Muscle of leg (tissue), 11 donors: ENCODE measurements around the gene APOB. TPM values are rescaled to one million over a fixed set of nuclear protein-coding genes. Genes with fewer than 3 reads are reported as not detected.

Experiments used
- DNase-seq: peaks from one replicate; pipeline ENCODE4 v3.0.0; 2013
- H3K27ac ChIP-seq: one replicate; pipeline ENCODE4 v1.5.1; 2013; ENCODE audit warnings: mild to moderate bottlenecking, low read length, control low read depth
- H3K27me3 ChIP-seq: one replicate; pipeline ENCODE4 v1.6.1; 2013; ENCODE audit warnings: low read length; ENCODE audit not compliant: control insufficient read depth, insufficient read depth
- H3K36me3 ChIP-seq: one replicate; pipeline ENCODE4 v1.6.1; 2013; ENCODE audit warnings: low read length; ENCODE audit not compliant: control insufficient read depth, insufficient read depth
- H3K4me1 ChIP-seq: one replicate; pipeline ENCODE4 v1.6.1; 2013; ENCODE audit warnings: low read length; ENCODE audit not compliant: control insufficient read depth, insufficient read depth
- H3K4me3 ChIP-seq: one replicate; pipeline ENCODE4 v1.5.1; 2013; ENCODE audit warnings: low read length, control low read depth
- H3K9me3 ChIP-seq: replicated peaks from 2 replicates; pipeline ENCODE4 v1.6.1; 2013; ENCODE audit warnings: low read depth, low read length; ENCODE audit not compliant: control insufficient read depth
- WGBS: methylation state at CpG from one replicate; pipeline ENCODE4 v1.1.5; 2013; ENCODE audit warnings: missing lambda C conversion rate; ENCODE audit not compliant: insufficient coverage; 5-methylcytosine and 5-hydroxymethylcytosine counted together
- polyA plus RNA-seq, 8 donors: library from polyadenylated mRNA; unstranded; fragments of 120-200 nt; gene quantifications; one replicate each; pipeline versions ENCODE4 v1.2.1 to v1.2.3, GENCODE V29; 2013; ENCODE audit warnings: inconsistent platforms in 1 of 8, low replicate concordance in 1 of 8; ENCODE audit not compliant: insufficient read length in 8 of 8, insufficient read depth in 1 of 8
- total RNA-seq: library from RNA; stranded (reverse); fragments of 120-200 nt; gene quantifications from one replicate; pipeline ENCODE4 v1.2.4, GENCODE V29; 2013

The APOB gene
- total and polyA plus RNA-seq, 9 donors: 0.05 to 51.3 (median 0.33) TPM

DNA sequence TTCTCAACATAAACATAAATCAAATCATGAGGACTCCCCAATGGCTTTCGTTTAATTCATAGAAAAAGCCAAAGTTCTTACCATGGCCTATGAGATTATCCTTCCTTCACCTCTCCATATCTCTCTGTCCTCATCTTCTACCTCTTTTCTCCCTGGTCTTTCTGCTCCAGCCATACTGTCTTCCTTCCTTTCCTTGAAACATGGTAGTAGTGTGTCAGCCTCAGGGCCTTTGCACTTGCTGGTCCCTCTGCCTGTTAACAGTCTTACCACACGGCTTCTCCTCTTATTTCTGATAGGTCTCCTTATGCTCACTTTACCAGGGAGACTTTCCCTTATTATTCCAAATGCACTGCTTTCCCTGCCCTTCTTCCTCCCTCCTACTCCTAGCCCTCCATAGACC is 25.6 kb downstream of the APOB start:
- H3K36me3 ChIP-seq: no peaks in the 10 kb centered on the region
- H3K27me3 ChIP-seq: peaks cover 4% of the 10 kb centered on the region
- H3K4me3 ChIP-seq: no peak overlapping the region
- H3K27ac ChIP-seq: no peak overlapping the region
- DNase-seq: no peak
- H3K9me3 ChIP-seq: no peaks in the 10 kb centered on the region
- no peaks in the 10 kb centered on the region for H3K4me1 ChIP-seq
- 80% methylated on average over 2 of the region's 2 CpGs for WGBS

DNA sequence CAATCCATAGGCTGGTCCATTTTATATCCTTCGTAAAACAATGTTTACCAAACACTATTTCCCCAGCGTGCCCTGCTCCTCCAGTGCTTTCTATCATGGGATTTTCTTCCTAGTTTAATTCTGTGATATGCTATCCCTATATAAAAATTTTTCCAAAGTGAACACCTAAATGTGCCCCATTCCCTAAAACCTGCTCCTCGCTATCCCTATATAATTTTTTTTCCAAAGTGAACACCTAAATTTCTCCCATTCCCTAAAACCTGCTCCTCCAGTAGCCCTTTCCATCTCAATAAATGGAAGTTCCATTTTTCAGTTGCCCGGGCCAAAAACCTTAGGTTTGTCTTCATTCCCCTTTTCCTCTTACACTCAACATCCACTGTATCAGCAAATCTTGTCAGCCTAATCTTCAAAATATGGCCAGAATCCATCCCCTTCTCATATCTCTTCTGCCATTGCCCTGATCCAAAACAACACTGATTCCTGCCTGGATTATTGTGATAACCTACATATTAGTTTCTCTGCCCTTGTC is 26.1 kb downstream of the APOB start:
- no peak for DNase-seq
- Histone ChIP-seq H3K4me1 (no peaks in the 10 kb centered on the region), H3K27me3 (peaks cover 4% of the 10 kb centered on the region), H3K36me3 (no peaks in the 10 kb centered on the region), H3K9me3 (no peaks in the 10 kb centered on the region), H3K27ac (no peak overlapping the region), H3K4me3 (no peak overlapping the region)
- 94% methylated on average over 2 of the region's 4 CpGs for WGBS

DNA sequence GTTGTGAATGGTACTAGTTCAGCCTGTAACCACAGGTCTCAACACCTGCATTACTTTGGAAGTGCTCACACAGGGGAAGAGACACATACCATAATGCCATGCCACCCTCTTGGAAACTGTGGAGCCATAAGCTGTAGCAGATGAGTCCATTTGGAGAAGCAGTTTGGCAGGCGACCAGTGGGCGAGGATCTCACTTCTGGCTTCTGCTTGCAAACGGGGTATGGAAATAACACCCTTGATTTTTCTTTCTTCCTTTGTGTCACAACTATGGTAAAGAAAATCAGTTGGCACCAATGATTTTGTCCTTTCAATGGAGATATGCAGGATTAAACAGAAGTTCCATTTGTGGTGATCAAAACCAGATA is 28.6 kb downstream of the APOB start:
- no peak overlapping the region for H3K4me3 ChIP-seq
- no peaks in the 10 kb centered on the region for H3K36me3 ChIP-seq
- H3K9me3 ChIP-seq: no peaks in the 10 kb centered on the region
- H3K27me3 ChIP-seq: no peaks in the 10 kb centered on the region
- DNase-seq: no peak
- H3K27ac ChIP-seq: no peak overlapping the region
- no CpG with 5 or more reads among the region's 3 CpGs for WGBS
- no peaks in the 10 kb centered on the region for H3K4me1 ChIP-seq

DNA sequence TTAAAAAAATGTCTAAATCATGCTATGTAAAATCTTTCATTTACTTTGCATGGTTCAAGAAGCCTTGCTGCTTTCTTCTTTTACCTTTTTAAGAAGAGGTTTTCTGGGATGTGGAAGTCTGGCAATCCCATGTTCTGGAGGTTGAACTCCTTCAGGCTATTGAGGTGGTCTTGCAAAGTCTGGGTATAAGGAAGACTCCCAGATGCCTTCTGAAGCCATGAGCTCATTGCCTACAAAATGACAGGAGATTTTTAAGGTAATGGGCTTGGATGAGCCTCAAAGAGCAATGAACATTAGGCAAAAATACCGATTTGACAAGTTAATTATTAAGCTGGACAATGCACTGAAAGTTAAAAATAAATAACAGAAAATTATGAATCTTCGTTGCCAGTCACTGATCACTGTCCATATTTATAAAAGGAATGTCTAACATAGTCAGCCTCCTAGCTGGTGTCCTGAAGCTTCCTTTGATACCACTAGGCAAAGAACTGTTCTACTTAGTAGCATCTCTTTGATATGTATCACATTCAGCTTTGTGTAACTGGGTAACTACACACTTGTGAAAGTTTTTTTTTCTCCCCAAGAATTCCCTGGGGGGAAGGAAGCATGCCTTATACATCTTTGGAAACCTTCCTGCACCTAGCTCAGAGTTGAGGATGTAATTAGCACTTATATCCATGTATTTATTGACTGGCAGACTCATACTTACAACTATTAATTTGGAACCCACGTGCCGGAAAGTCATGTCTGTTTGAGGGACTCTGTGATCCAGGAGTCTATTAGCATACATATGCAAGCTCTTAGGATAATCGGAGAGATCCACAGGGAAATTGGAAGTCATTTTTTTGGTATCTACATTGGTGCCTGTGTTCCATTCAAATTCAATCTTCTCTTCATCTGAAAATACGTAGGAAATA is 29.3 kb downstream of the APOB start:
- no CpG with 5 or more reads among the region's 6 CpGs for WGBS
- H3K4me1 ChIP-seq: no peaks in the 10 kb centered on the region
- DNase-seq: no peak

DNA sequence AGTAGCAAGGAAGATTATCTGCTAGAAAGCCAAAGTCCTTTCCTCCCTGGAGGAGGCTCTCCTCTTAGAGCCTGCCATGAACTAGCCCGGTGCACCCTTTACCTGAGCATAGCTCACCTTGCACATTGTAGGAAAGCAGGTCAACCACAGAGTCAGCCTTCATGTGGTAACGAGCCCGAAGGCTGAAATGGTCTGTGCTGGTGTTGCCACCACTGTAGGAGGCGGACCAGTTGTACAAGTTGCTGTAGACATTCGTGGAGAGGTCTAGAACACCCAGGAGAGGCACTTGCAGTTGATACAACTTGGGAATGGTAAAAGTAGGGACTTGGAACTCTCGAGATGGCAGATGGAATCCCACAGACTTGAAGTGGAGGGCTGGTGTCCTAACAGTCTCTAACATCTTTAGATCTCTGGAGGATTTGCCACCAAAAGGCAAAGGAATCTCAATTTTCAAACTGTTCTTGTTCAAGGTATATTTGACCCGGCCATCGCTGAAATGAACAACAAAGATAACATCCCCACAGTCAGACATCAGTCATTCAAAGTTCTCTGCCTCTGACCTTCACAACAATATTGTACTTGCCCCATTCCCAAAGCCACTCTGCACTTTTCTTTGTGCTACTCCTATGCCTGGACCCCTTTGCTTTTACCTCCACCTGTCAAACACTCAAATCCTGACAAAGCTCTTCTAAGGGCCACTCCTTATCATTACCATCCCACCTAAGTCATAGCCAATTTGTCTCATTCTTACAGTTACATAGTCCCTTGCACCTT is 30.6 kb downstream of the APOB start:
- Histone ChIP-seq H3K36me3 (no peaks in the 10 kb centered on the region), H3K4me3 (no peak overlapping the region), H3K27ac (no peak overlapping the region), H3K4me1 (no peaks in the 10 kb centered on the region), H3K27me3 (no peaks in the 10 kb centered on the region), H3K9me3 (no peaks in the 10 kb centered on the region)
- DNase-seq: no peak
- WGBS: 94% methylated on average over 7 of the region's 8 CpGs

More for the DNA sequence above, 29.3 kb downstream of the APOB start:
- Histone ChIP-seq H3K27me3 (no peaks in the 10 kb centered on the region), H3K27ac (no peak overlapping the region), H3K4me3 (no peak overlapping the region), H3K9me3 (no peaks in the 10 kb centered on the region), H3K36me3 (no peaks in the 10 kb centered on the region)

DNA sequence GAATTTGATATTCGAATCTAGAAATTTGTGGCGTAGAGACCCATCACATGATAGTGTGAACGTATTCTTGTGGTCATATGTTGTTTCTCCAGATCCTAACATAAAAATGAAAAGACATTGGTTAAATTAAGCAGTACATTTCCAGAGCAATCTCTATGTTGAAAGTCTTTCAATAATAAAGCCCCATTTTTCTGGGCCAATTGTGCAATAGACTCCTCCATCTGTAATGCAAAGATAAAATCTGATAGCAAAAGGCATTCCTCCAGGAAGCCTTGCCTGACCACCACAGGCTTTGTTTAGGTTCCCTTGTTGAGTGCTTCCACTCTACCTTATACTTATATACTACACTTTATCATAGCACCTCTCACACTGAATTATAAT is 31.3 kb downstream of the APOB start:
- H3K9me3 ChIP-seq: no peaks in the 10 kb centered on the region
- H3K27ac ChIP-seq: no peak overlapping the region
- DNase-seq: no peak
- no peaks in the 10 kb centered on the region for H3K36me3 ChIP-seq
- no peaks in the 10 kb centered on the region for H3K27me3 ChIP-seq
- no peak overlapping the region for H3K4me3 ChIP-seq
- no CpG with 5 or more reads among the region's 3 CpGs for WGBS
- no peaks in the 10 kb centered on the region for H3K4me1 ChIP-seq

DNA sequence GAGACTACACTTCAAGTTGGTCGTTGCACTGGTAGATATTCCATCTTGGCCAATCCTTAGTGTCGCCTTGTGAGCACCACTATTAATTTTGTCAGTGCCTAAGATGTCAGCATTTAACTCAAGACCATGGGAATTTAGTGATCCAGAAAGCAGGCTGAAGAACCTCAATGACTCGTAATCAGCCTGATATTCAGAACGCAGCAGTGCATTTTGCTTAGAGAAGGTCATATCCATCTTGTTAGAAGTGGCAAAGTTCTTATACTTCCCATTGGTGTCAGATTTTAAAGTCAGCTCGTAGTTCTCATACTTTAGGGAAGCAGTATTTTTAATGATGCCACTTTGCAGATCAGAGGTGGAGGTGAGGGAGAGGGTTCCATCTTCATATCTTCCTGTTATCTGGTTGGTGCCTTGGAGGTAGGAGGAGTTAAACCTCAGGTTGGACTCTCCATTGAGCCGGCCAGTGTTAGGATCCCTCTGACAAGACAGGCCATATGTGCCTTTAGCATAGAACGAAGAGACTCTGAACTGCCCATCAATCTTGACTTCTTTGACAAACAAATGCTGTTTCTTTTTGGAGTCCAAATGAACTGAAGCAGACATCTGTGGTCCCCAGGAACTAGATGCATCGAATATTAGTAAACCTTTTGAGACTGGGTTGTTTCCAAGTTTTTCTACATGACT is 31.9 kb downstream of the APOB start:
- Histone ChIP-seq H3K27me3 (no peaks in the 10 kb centered on the region), H3K4me3 (no peak overlapping the region), H3K36me3 (no peaks in the 10 kb centered on the region), H3K9me3 (no peaks in the 10 kb centered on the region), H3K27ac (no peak overlapping the region), H3K4me1 (no peaks in the 10 kb centered on the region)
- DNase-seq: no peak
- 86% methylated on average over 4 of the region's 8 CpGs for WGBS

DNA sequence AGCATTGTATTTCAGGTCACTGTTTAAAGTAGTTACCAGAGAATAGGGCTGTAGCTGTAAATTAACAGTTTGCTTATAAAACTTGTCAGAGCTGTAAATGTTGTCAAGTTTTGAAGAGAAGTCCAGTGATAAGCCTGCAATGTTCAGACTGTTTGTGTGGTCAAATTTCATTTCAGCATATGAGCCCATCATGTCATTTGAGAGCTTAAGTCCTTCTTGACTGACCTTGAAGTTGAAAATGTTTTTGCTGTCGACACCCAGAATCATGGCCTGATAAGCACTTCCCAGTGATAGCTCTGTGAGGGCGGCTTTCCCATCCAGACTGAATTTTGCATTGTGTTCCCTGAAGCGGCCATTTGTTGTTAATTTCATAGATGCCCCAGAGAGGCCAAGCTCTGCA is 32.4 kb downstream of the APOB start:
- no peaks in the 10 kb centered on the region for H3K27me3 ChIP-seq
- 86% methylated on average over 3 of the region's 3 CpGs for WGBS
- H3K27ac ChIP-seq: no peak overlapping the region
- no peaks in the 10 kb centered on the region for H3K9me3 ChIP-seq
- no peak overlapping the region for H3K4me3 ChIP-seq
- no peaks in the 10 kb centered on the region for H3K4me1 ChIP-seq
- H3K36me3 ChIP-seq: no peaks in the 10 kb centered on the region
- DNase-seq: no peak

DNA sequence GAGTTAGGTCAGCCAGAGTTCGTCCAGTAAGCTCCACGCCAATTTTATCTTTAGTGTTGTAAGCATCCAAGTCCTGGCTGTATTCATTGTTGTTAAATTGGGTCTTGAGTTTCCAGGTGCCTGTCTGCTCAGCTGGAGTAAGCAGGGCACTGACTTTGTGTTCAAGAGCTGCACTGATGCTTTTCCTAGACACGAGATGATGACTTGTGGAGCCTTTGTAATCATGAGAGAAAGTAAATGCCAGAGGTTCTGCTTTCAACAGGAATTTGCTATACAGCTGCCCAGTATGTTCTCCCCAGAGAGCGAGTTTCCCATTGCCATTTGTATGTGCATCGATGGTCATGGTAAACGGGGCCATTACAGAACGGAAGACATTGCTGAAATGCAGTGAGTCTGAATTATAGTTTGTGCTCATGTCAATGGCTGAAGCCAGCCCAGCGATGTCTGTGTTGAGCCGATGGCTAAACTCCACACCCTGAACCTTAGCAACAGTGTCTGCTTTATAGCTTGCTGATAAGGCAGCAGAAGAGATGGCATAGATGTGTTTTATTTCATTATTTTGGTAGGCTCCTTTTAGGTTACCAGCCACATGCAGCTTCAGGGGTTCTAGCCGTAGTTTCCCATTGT is 32.9 kb downstream of the APOB start:
- Histone ChIP-seq H3K27me3 (no peaks in the 10 kb centered on the region), H3K9me3 (no peaks in the 10 kb centered on the region), H3K36me3 (no peaks in the 10 kb centered on the region), H3K4me3 (no peak overlapping the region), H3K27ac (no peak overlapping the region), H3K4me1 (no peaks in the 10 kb centered on the region)
- 59% methylated on average over 8 of the region's 10 CpGs for WGBS
- no peak for DNase-seq
